ENCODE measurements around the gene MORN4.
A peak's percentile ranks its signal among the peaks of the same experiment; 100 is the strongest.
"Not testable (repeated sequence)": the region's sequence is repeated elsewhere in the genome, so short reads cannot be mapped to it uniquely, and the experiment has no call there.

MORN4 gene

GRCh38 chr10:97651773-97652172 is 18.5 kb upstream of the MORN4 start:
- Histone ChIP-seq H3K4me3 (ENCODE audit: low read depth, low read length) (no peak overlapping the region), H3K36me3 (ENCODE audit: control insufficient read depth in 2 of 2, insufficient read depth in 1 of 2, low read length in 2 of 2) (peaks cover 11 to 69% of the 10 kb centered on the region in 2 experiments), H3K27ac (ENCODE audit: extremely low read depth, low read depth, low read length) (no peak overlapping the region), H3K4me1 (ENCODE audit: control insufficient read depth, insufficient read depth, low read length) (no peaks in the 10 kb centered on the region; the same call in 1 of the 2 replicates), H3K9me3 (ENCODE audit: control insufficient read depth, insufficient read depth, low read depth, low read length) (no peaks in the 10 kb centered on the region)
- TF ChIP-seq ZNF677 (tag by site-specific recombination; IDR thresholded peaks at IDR 0.05): no peak
- no peak for TF ChIP-seq ZNF624 (tag by site-specific recombination; IDR thresholded peaks at IDR 0.05)
- POLR2A ChIA-PET: no interaction called here
- CTCF ChIA-PET: no interaction called here

- no peak overlapping the region for H3K27ac ChIP-seq (ENCODE audit: extremely low read depth, low read depth, low read length)
- POLR2A ChIA-PET: no interaction called here
- CTCF ChIA-PET: interaction anchor here (0.9 kb wide), 1 partner anchor 27 kb away, joined by 3 read pairs; no protein-coding TSS in a partner anchor
- H3K36me3 ChIP-seq (ENCODE audit: control insufficient read depth in 2 of 2, insufficient read depth in 1 of 2, low read length in 2 of 2): peaks cover 17 to 59% of the 10 kb centered on the region in 2 experiments
- H3K4me1 ChIP-seq (ENCODE audit: control insufficient read depth, insufficient read depth, low read length): no peaks in the 10 kb centered on the region; the same call in 1 of the 2 replicates
- no peak for TF ChIP-seq ZNF585B (tag by site-specific recombination; IDR thresholded peaks at IDR 0.05)
- TF ChIP-seq PRDM2 (tag by site-specific recombination; IDR thresholded peaks at IDR 0.05; ENCODE audit: borderline replicate concordance): no peak
- no peak for TF ChIP-seq ZNF530 (tag by site-specific recombination; IDR thresholded peaks at IDR 0.05; ENCODE audit: low read depth)
- TF ChIP-seq ZNF362 (tag by site-specific recombination; IDR thresholded peaks at IDR 0.05): no peak
- TF ChIP-seq ZNF132 (tag by site-specific recombination; IDR thresholded peaks at IDR 0.05; ENCODE audit: borderline replicate concordance): no peak
- no peak for TF ChIP-seq ZNF777 (tag by site-specific recombination; IDR thresholded peaks at IDR 0.05; ENCODE audit: borderline replicate concordance)
- TF ChIP-seq BCL11B (tag by site-specific recombination; IDR thresholded peaks at IDR 0.05; ENCODE audit: low read depth): no peak
- TF ChIP-seq ZNF394 (tag by site-specific recombination; IDR thresholded peaks at IDR 0.05; ENCODE audit: borderline replicate concordance): no peak
- TF ChIP-seq ZNF48 (tag by site-specific recombination; IDR thresholded peaks at IDR 0.05): no peak
- no peak for TF ChIP-seq ZBTB7A (tag by site-specific recombination; IDR thresholded peaks at IDR 0.05; ENCODE audit: low read depth)
- no peak for TF ChIP-seq ZFP41 (tag by site-specific recombination; IDR thresholded peaks at IDR 0.05; ENCODE audit: borderline replicate concordance)
- no peak for TF ChIP-seq ZNF544 (tag by site-specific recombination; IDR thresholded peaks at IDR 0.05)
- TF ChIP-seq ZNF529 (tag by site-specific recombination; IDR thresholded peaks at IDR 0.05; ENCODE audit: insufficient replicate concordance): no peak
- no peaks in the 10 kb centered on the region for H3K9me3 ChIP-seq (ENCODE audit: control insufficient read depth, insufficient read depth, low read depth, low read length)
- H3K4me3 ChIP-seq (ENCODE audit: low read depth, low read length): no peak overlapping the region
Measured at GRCh38 chr10:97650726-97651125, 17.4 kb upstream of the MORN4 start.

DNA sequence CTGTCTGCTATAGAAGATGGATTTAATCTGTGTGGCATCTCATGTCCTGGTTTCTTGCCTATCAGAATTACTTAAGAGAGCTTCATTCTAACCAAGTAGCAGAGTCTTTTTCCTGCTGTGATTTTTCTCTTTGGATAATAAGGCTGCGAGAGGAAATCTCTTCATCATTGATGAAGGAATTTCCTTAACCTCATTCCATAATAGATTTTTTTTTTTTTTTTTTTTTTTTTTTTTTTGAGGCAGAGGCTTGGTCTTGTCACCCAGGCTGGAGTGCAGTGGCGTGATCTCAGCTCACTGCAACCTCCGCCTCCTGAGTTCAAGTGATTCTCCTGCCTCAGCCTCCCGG is 16.1 kb upstream of the MORN4 start:
- H3K36me3 ChIP-seq (ENCODE audit: control insufficient read depth in 2 of 2, insufficient read depth in 1 of 2, low read length in 2 of 2): peaks cover 17 to 57% of the 10 kb centered on the region in 2 experiments
- H3K4me3 ChIP-seq (ENCODE audit: low read depth, low read length); H3K27ac ChIP-seq (ENCODE audit: extremely low read depth, low read depth, low read length); H3K9me3 ChIP-seq (ENCODE audit: control insufficient read depth, insufficient read depth, low read depth, low read length); H3K4me1 ChIP-seq (ENCODE audit: control insufficient read depth, insufficient read depth, low read length): not testable (repeated sequence)
- CTCF ChIA-PET: interaction anchor here (0.6 to 1.1 kb wide), 3 partner anchors 15 to 186 kb away, joined by 3 to 4 read pairs (median 3); no protein-coding TSS in a partner anchor
- POLR2A ChIA-PET: interaction anchor here (0.7 kb wide), 1 partner anchor 8 kb away, joined by 4 read pairs; no protein-coding TSS in a partner anchor
- TF ChIP-seq ZNF362 (tag by site-specific recombination; IDR thresholded peaks at IDR 0.05): peak; percentile 91
